A549 treated with AZD9567 at 1 μM for 4 hours (cell line): ENCODE data around the gene KRTAP9-2. TPM values are rescaled to one million over a fixed set of nuclear protein-coding genes. Genes with fewer than 3 reads are reported as not detected.

ENCODE experiments used
- total RNA-seq: library from RNA; stranded (reverse); fragments of 200-300 nt; extraction: Qiagen RNA extraction; gene quantifications from 5 replicates; pipeline ENCODE4 v1.2.3, GENCODE V29; 2022; ENCODE audit not compliant: insufficient read depth

The KRTAP9-2 gene
- not detected in 5 replicates for total RNA-seq

GRCh38 chr17:41226598-41227095 is at the start of gene KRTAP9-2:
TSS of gene KRTAP9-2 (plus strand) at chr17:41226648. CDS start at chr17:41226655, 7 bp downstream.

GRCh38 chr17:41177727-41178271 is 48.6 kb upstream of the KRTAP9-2 start, which contains the start of gene KRTAP4-2:
TSS of gene KRTAP4-2 (minus strand) at chr17:41178221. CDS start at chr17:41178164, 57 bp downstream.

GRCh38 chr17:41184480-41184961 is 41.9 kb upstream of the KRTAP9-2 start, which contains the start of gene KRTAP4-1:
TSS of gene KRTAP4-1 (minus strand) at chr17:41184911. CDS start at chr17:41184854, 57 bp downstream.

DNA sequence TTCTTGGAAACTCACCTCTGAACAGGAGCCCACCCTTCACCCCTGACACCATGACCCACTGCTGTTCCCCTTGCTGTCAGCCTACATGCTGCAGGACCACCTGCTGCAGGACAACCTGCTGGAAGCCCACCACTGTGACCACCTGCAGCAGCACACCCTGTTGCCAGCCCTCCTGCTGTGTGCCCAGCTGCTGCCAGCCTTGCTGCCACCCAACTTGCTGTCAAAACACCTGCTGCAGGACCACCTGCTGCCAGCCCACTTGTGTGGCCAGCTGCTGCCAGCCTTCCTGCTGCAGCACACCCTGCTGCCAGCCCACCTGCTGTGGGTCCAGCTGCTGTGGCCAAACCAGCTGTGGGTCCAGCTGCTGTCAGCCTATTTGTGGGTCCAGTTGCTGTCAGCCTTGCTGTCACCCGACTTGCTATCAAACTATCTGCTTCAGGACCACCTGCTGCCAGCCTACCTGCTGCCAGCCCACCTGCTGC is 36.6 kb upstream of the KRTAP9-2 start, which contains the start of gene KRTAP9-1:
Gene KRTAP9-1, plus strand, starts transcription at position 51 of the 482 bp plus-strand sequence. Its CDS starts 0 bp downstream, at position 51.

DNA sequence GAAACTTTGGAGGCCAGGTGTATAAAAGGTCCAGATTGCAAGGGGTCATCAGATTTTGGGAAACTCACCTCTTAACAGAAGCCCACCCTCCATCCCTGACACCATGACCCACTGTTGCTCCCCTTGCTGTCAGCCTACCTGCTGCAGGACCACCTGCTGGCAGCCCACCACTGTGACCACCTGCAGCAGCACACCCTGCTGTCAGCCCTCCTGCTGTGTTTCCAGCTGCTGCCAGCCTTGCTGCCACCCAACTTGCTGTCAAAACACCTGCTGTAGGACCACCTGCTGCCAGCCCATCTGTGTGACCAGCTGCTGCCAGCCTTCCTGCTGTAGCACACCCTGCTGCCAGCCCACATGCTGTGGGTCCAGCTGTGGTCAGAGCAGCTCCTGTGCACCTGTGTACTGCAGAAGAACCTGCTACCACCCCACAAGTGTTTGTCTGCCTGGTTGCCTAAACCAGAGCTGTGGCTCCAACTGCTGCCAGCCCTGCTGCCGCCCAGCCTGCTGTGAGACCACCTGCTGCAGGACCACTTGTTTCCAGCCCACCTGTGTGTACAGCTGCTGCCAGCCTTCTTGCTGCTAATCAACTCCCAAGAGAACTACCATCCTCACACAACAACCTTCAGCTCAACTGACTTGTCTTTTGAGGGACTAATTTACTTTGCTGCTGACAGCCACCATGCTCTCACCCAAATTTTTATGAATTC is 6.1 kb downstream of the KRTAP9-2 start, which contains the start of gene KRTAP9-3:
Gene KRTAP9-3, plus strand, starts transcription at position 51 of the 707 bp plus-strand sequence. Its CDS starts 53 bp downstream, at position 104.

DNA sequence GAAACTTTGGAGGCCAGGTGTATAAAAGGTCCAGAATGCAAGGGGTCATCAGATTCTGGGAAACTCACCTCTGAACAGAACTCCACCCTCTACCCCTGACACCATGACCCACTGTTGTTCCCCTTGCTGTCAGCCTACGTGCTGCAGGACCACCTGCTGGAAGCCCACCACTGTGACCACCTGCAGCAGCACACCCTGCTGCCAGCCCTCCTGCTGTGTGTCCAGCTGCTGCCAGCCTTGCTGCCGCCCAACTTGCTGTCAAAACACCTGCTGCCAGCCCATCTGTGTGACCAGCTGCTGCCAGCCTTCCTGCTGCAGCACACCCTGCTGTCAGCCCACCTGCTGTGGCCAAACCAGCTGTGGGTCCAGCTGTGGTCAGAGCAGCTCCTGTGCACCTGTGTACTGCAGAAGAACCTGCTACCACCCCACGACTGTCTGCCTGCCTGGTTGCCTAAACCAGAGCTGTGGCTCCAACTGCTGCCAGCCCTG is 11.5 kb downstream of the KRTAP9-2 start, which contains the start of gene KRTAP9-8:
Gene KRTAP9-8, plus strand, starts transcription at position 51 of the 489 bp plus-strand sequence. Its CDS starts 53 bp downstream, at position 104.

GRCh38 chr17:41249637-41250240 is 23.3 kb downstream of the KRTAP9-2 start, which contains the start of gene KRTAP9-4:
TSS of gene KRTAP9-4 (plus strand) at chr17:41249687. CDS start at chr17:41249721, 34 bp downstream.

DNA sequence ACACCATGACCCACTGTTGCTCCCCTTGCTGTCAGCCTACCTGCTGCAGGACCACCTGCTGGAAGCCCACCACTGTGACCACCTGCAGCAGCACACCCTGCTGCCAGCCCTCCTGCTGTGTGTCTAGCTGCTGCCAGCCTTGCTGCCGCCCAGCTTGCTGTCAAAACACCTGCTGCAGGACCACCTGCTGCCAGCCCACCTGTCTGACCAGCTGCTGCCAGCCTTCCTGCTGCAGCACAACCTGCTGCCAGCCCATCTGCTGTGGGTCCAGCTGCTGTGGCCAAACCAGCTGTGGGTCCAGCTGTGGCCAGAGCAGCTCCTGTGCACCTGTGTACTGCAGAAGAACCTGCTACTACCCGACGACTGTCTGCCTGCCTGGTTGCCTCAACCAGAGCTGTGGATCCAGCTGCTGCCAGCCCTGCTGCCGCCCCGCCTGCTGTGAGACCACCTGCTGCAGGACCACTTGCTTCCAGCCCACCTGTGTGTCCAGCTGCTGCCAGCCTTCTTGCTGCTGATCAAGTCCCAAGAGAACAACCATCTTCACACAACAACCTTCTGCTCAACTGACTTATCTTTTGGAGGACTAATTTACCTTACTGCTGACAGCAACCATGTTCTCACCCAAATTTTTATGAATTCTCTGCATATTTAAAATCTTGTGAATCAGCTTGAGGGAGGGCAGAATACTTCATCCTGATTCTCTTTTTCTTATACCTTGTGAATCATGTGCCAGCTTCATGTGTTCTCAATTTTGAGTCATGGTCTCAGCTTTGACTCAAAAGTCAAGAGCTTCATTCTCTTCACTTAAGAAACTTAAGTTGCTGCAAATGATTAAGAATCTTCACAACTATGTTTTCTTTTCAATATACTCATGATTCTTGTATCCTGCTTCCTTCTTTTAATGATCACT is 29.2 kb downstream of the KRTAP9-2 start, which contains the start of gene KRTAP9-9:
Gene KRTAP9-9, plus strand, starts transcription at position 4 of the 910 bp plus-strand sequence.

GRCh38 chr17:41265078-41265477 is 38.6 kb downstream of the KRTAP9-2 start, which contains the start of gene KRTAP9-6:
TSS of gene KRTAP9-6 (plus strand) at chr17:41265378. CDS start at chr17:41265378, 0 bp downstream.

DNA sequence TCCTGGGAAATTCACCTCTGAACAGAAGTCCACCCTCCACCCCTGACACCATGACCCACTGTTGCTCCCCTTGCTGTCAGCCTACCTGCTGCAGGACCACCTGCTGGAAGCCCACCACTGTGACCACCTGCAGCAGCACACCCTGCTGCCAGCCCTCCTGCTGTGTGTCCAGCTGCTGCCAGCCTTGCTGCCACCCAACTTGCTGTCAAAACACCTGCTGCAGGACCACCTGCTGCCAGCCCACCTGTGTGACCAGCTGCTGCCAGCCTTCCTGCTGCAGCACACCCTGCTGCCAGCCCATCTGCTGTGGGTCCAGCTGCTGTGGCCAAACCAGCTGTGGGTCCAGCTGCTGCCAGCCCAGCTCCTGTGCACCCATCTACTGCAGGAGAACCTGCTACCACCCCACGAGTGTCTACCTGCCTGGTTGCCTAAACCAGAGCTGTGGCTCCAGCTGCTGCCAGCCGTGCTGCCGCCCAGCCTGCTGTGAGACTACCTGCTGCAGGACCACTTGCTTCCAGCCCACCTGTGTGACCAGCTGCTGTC is 49.3 kb downstream of the KRTAP9-2 start, which contains the start of gene KRTAP9-7:
Gene KRTAP9-7, plus strand, starts transcription at position 51 of the 543 bp plus-strand sequence. Its CDS starts 0 bp downstream, at position 51.

Other genes starting within 250 kb of the KRTAP9-2 start
- not detected in 5 replicates for gene KRT40, start 242.3 kb upstream of the KRTAP9-2 start, total RNA-seq
- not detected in 5 replicates for gene KRTAP3-3, start 232.5 kb upstream of the KRTAP9-2 start, total RNA-seq
- gene KRTAP3-2, start 226.7 kb upstream of the KRTAP9-2 start, total RNA-seq = 0.16 to 3.6 TPM (median 0.25 TPM) in 5 replicates
- gene KRTAP3-1, start 217.5 kb upstream of the KRTAP9-2 start, total RNA-seq = not detected in 5 replicates
- gene KRTAP1-5, start 199.4 kb upstream of the KRTAP9-2 start, total RNA-seq = not detected in 5 replicates
- gene KRTAP1-4, start 196.5 kb upstream of the KRTAP9-2 start, total RNA-seq = not detected in 5 replicates
- not detected in 5 replicates for gene KRTAP1-3, start 191.8 kb upstream of the KRTAP9-2 start, total RNA-seq
- not detected in 5 replicates for gene KRTAP1-1, start 185.2 kb upstream of the KRTAP9-2 start, total RNA-seq
- not detected in 5 replicates for gene KRTAP2-1, start 179.3 kb upstream of the KRTAP9-2 start, total RNA-seq
- not detected in 5 replicates for gene KRTAP2-2, start 171.4 kb upstream of the KRTAP9-2 start, total RNA-seq
- gene KRTAP2-3, start 166.5 kb upstream of the KRTAP9-2 start, total RNA-seq = 0.09 to 0.19 TPM (median 0.17 TPM) in 4 of 5 replicates, not detected in the other
- not detected in 5 replicates for gene KRTAP2-4, start 160.8 kb upstream of the KRTAP9-2 start, total RNA-seq
- not detected in 5 replicates for gene KRTAP4-7, start 142.5 kb upstream of the KRTAP9-2 start, total RNA-seq
- gene KRTAP4-8, start 128.5 kb upstream of the KRTAP9-2 start, total RNA-seq = not detected in 5 replicates
- gene KRTAP4-16, start 124.4 kb upstream of the KRTAP9-2 start, total RNA-seq = not detected in 5 replicates
- gene KRTAP4-9, start 121.3 kb upstream of the KRTAP9-2 start, total RNA-seq = not detected in 5 replicates
- not detected in 5 replicates for gene KRTAP4-11, start 108.3 kb upstream of the KRTAP9-2 start, total RNA-seq
- not detected in 5 replicates for gene KRTAP4-12, start 102.5 kb upstream of the KRTAP9-2 start, total RNA-seq
- gene KRTAP4-6, start 86.1 kb upstream of the KRTAP9-2 start, total RNA-seq = not detected in 5 replicates
- gene KRTAP4-5, start 76.8 kb upstream of the KRTAP9-2 start, total RNA-seq = not detected in 5 replicates
- gene KRTAP4-4, start 65.9 kb upstream of the KRTAP9-2 start, total RNA-seq = 0.07 TPM in 1 of 5 replicates, not detected in the others
- not detected in 5 replicates for gene KRTAP4-3, start 58.4 kb upstream of the KRTAP9-2 start, total RNA-seq
- gene KRTAP4-2, start 48.4 kb upstream of the KRTAP9-2 start, total RNA-seq = not detected in 5 replicates
- gene KRTAP4-1, start 41.7 kb upstream of the KRTAP9-2 start, total RNA-seq = not detected in 5 replicates
- not detected in 5 replicates for gene KRTAP9-1, start 36.8 kb upstream of the KRTAP9-2 start, total RNA-seq
- gene KRTAP9-3, start 5.8 kb downstream of the KRTAP9-2 start, total RNA-seq = not detected in 5 replicates
- gene KRTAP9-8, start 11.4 kb downstream of the KRTAP9-2 start, total RNA-seq = not detected in 5 replicates
- not detected in 5 replicates for gene KRTAP9-4, start 23.0 kb downstream of the KRTAP9-2 start, total RNA-seq
- not detected in 5 replicates for gene KRTAP9-9, start 28.7 kb downstream of the KRTAP9-2 start, total RNA-seq
- gene KRTAP9-6, start 38.7 kb downstream of the KRTAP9-2 start, total RNA-seq = not detected in 5 replicates
- not detected in 5 replicates for gene KRTAP9-7, start 49.0 kb downstream of the KRTAP9-2 start, total RNA-seq
- not detected in 5 replicates for gene KRTAP29-1, start 76.2 kb downstream of the KRTAP9-2 start, total RNA-seq
- not detected in 5 replicates for gene KRTAP16-1, start 82.7 kb downstream of the KRTAP9-2 start, total RNA-seq
- gene KRTAP17-1, start 89.1 kb downstream of the KRTAP9-2 start, total RNA-seq = not detected in 5 replicates
- not detected in 5 replicates for gene KRT33A, start 124.2 kb downstream of the KRTAP9-2 start, total RNA-seq
- not detected in 5 replicates for gene KRT33B, start 143.2 kb downstream of the KRTAP9-2 start, total RNA-seq
- gene KRT34, start 155.7 kb downstream of the KRTAP9-2 start, total RNA-seq = 0.21 to 1.2 TPM (median 0.29 TPM) in 5 replicates
- not detected in 5 replicates for gene KRT31, start 171.0 kb downstream of the KRTAP9-2 start, total RNA-seq
- not detected in 5 replicates for gene KRT37, start 197.9 kb downstream of the KRTAP9-2 start, total RNA-seq
- not detected in 5 replicates for gene KRT38, start 214.3 kb downstream of the KRTAP9-2 start, total RNA-seq
- not detected in 5 replicates for gene KRT32, start 240.7 kb downstream of the KRTAP9-2 start, total RNA-seq